Measurements from ENCODE around the gene RFTN1. TPM values are rescaled to one million over a fixed set of nuclear protein-coding genes. Genes with fewer than 3 reads are reported as not detected.
A peak's percentile ranks its signal among the peaks of the same experiment; 100 is the strongest.

Gene RFTN1
- total RNA-seq, 3 donors from 2014 or later (not counting 1 experiment from before 2014, with no cell fraction given): 112 to 135 (median 115) TPM

DNA sequence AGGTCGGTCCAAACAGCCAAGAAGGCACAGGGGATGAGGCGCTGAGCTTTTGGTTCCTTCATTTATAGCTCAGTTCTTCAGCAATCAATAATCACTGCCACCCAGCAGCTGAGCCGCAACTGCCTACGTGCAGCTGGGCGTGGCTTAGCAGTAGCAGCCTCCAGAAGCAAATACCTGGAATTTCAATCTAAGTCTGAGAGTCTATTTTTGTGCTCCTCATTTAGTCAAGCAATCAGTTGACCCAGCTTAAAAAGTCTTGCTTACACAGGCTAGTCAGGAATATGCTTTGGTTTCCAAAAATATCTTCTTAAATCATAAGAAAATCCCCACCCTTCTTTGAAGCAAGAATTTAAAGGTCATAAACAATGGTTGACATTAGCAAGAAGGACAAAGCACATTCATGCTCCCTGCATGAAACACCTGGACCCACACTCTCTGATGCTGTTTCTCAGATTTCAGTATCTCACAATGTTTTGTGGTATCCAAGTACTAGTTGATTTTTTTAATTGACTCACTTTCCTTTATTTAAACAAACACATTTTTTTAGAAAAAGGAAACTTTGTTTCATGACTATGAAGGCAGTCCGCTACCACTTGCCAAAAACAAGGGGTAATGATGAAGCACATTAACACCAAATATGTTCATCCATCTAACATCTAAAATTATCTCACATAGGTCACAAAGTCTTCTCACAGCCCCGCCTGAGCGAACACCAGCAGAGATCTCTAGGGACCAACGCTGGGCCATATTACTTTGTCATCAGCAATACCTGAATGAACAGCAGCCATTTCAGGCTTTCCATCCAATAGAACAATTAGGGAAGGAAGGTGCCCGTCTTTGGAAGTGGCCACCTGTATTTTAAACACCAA, 142.4 kb downstream of the RFTN1 start:
- H3K27ac ChIP-seq (ENCODE audit: low read length): no peak overlapping the region
- TF ChIP-seq, protein P1, sequence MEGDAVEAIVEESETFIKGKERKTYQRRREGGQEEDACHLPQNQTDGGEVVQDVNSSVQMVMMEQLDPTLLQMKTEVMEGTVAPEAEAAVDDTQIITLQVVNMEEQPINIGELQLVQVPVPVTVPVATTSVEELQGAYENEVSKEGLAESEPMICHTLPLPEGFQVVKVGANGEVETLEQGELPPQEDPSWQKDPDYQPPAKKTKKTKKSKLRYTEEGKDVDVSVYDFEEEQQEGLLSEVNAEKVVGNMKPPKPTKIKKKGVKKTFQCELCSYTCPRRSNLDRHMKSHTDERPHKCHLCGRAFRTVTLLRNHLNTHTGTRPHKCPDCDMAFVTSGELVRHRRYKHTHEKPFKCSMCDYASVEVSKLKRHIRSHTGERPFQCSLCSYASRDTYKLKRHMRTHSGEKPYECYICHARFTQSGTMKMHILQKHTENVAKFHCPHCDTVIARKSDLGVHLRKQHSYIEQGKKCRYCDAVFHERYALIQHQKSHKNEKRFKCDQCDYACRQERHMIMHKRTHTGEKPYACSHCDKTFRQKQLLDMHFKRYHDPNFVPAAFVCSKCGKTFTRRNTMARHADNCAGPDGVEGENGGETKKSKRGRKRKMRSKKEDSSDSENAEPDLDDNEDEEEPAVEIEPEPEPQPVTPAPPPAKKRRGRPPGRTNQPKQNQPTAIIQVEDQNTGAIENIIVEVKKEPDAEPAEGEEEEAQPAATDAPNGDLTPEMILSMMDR (IDR thresholded peaks at IDR 0.05): no peak
- H3K9me3 ChIP-seq (ENCODE audit: control insufficient read depth, insufficient read depth, low read length): no peaks in the 10 kb centered on the region
- Mint-ChIP-seq H3K36me3 (peaks cover 27% of the 10 kb centered on the region), H3K27me3 (ENCODE audit: low read depth in 2 of 2) (no peaks in the 10 kb centered on the region), H3K27ac (peak overlapping the region; percentile 11 to 36), H3K4me1 (peaks cover 39 to 59% of the 10 kb centered on the region in 2 donors), H3K4me3 (no peak overlapping the region), H3K9me3 (no peaks in the 10 kb centered on the region)
- no peak for ATAC-seq
- intact Hi-C loops (cut with micrococcal nuclease): no loop called here
- DNase-seq: peak in 1 of 2 donors; percentile 32
- WGBS (ENCODE audit: insufficient coverage): 76% methylated on average over 10 of the region's 10 CpGs
- peaks cover 34% of the 10 kb centered on the region for H3K4me1 ChIP-seq (ENCODE audit: control insufficient read depth, insufficient read depth, low read length)
- H3K27me3 ChIP-seq (ENCODE audit: control insufficient read depth, insufficient read depth, low read length): no peaks in the 10 kb centered on the region
- H3K4me3 ChIP-seq (ENCODE audit: low read length): no peak overlapping the region
- peaks cover 59% of the 10 kb centered on the region for H3K36me3 ChIP-seq (ENCODE audit: control insufficient read depth, insufficient read depth, low read length)

DNA sequence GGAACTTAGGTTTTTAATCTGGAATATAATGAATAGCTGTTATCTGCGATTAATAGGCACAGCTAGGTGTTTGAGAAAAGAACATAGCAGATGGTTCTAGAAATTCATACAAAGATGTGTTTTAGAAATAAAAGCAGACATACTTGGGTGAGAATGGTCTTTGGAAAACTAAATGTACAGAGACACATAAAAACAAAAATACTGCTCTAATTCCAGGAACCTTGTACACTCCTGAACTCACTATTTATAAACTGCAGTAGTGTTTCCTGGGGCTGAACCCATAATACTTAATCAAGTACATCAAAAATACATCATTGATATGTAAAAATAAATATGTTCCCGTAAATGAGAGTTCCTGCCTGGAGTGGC, 143.0 kb downstream of the RFTN1 start:
- Mint-ChIP-seq H3K4me1 (peaks cover 41 to 58% of the 10 kb centered on the region in 2 donors), H3K4me3 (no peak overlapping the region), H3K27me3 (ENCODE audit: low read depth in 2 of 2) (no peaks in the 10 kb centered on the region), H3K9me3 (no peaks in the 10 kb centered on the region), H3K36me3 (peaks cover 27% of the 10 kb centered on the region), H3K27ac (no peak overlapping the region)
- 95% methylated on average over 2 of the region's 2 CpGs for WGBS (ENCODE audit: insufficient coverage)
- Histone ChIP-seq H3K4me3 (ENCODE audit: low read length) (no peak overlapping the region), H3K27me3 (ENCODE audit: control insufficient read depth, insufficient read depth, low read length) (no peaks in the 10 kb centered on the region), H3K27ac (ENCODE audit: low read length) (no peak overlapping the region), H3K4me1 (ENCODE audit: control insufficient read depth, insufficient read depth, low read length) (peaks cover 36% of the 10 kb centered on the region), H3K9me3 (ENCODE audit: control insufficient read depth, insufficient read depth, low read length) (no peaks in the 10 kb centered on the region), H3K36me3 (ENCODE audit: control insufficient read depth, insufficient read depth, low read length) (peaks cover 58% of the 10 kb centered on the region)
- DNase-seq: no peak
- TF ChIP-seq, protein P1 (IDR thresholded peaks at IDR 0.05): no peak
- intact Hi-C loops (cut with micrococcal nuclease): no loop called here
- no peak for ATAC-seq

DNA sequence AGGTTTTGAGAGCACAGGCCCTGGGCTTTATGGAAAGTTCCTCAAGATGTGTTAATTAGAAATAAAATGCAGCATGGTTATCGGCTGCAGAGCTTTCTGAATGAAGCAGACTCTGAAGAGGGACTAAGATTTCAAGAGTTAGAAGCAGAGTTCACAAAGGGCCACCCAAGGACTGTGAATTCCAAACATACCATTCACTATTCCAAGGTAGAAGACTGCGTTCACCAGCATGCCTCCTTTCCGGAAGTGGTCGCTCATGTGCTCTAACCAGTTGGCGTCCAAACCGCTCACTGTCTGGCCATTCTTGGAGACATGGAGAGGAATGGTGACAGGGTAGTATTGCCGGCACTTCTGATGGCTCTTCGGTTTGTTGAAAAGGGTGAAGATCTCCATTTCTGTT, 143.6 kb downstream of the RFTN1 start:
- H3K36me3 ChIP-seq (ENCODE audit: control insufficient read depth, insufficient read depth, low read length): peaks cover 57% of the 10 kb centered on the region

More for the DNA sequence above, 143.6 kb downstream of the RFTN1 start:
- H3K27me3 Mint-ChIP-seq (ENCODE audit: low read depth in 2 of 2): no peaks in the 10 kb centered on the region
- intact Hi-C loops (cut with micrococcal nuclease): no loop called here
- Histone ChIP-seq H3K9me3 (ENCODE audit: control insufficient read depth, insufficient read depth, low read length) (no peaks in the 10 kb centered on the region), H3K4me3 (ENCODE audit: low read length) (no peak overlapping the region), H3K4me1 (ENCODE audit: control insufficient read depth, insufficient read depth, low read length) (peaks cover 35% of the 10 kb centered on the region), H3K27ac (ENCODE audit: low read length) (no peak overlapping the region), H3K27me3 (ENCODE audit: control insufficient read depth, insufficient read depth, low read length) (no peaks in the 10 kb centered on the region)
- TF ChIP-seq, protein P1 (IDR thresholded peaks at IDR 0.05): no peak
- no peak for ATAC-seq
- H3K4me3 Mint-ChIP-seq: no peak overlapping the region
- H3K27ac Mint-ChIP-seq: no peak overlapping the region
- peaks cover 27% of the 10 kb centered on the region for H3K36me3 Mint-ChIP-seq
- WGBS (ENCODE audit: insufficient coverage): 99% methylated on average over 8 of the region's 8 CpGs
- H3K9me3 Mint-ChIP-seq: no peaks in the 10 kb centered on the region
- peaks cover 41 to 58% of the 10 kb centered on the region in 2 donors for H3K4me1 Mint-ChIP-seq
- no peak for DNase-seq
